Sigmoid colon (tissue), 7 donors: Measurements from ENCODE around the gene ETHE1. TPM values are rescaled to one million over a fixed set of nuclear protein-coding genes. Genes with fewer than 3 reads are reported as not detected.

Experiments used
- DNase-seq: peaks from one replicate; pipeline ENCODE4 v3.0.0-alpha.2; 2019
- H3K27ac ChIP-seq, 4 donors: fragments of 200-600 bp; sonication (generic); one replicate each; pipeline ENCODE4 v1.5.1; 2016 to 2019; ENCODE audit warnings: mild to moderate bottlenecking in 1 of 4
- H3K27me3 ChIP-seq, 3 donors: fragments of 200-600 bp; sonication (generic); one replicate each; pipeline ENCODE4 v1.5.1; 2019; ENCODE audit warnings: mild to moderate bottlenecking in 1 of 3
- H3K36me3 ChIP-seq, 4 donors: fragments of 200-600 bp; sonication (generic); one replicate each; pipeline ENCODE4 v1.5.1; 2016 to 2019
- H3K4me1 ChIP-seq, 4 donors: fragments of 200-600 bp; sonication (generic); one replicate each; pipeline ENCODE4 v1.5.1; 2017 to 2019
- H3K4me3 ChIP-seq, 4 donors: fragments of 200-600 bp; sonication (generic); one replicate each; pipeline ENCODE4 v1.5.1; 2017 to 2019; ENCODE audit warnings: mild to moderate bottlenecking in 2 of 4, moderate library complexity in 1 of 4
- H3K9me3 ChIP-seq, 4 donors: fragments of 200-600 bp in 3 of 4; sonication (generic) in 3 of 4; one replicate each; pipeline versions ENCODE4 v1.5.1 to v1.6.1; 2013 to 2019
- EP300 ChIP-seq, 4 donors: sonication (generic); formaldehyde crosslinking; IDR thresholded peaks; one replicate each; pipeline ENCODE4 v1.6.1; 2017; ENCODE audit warnings: antibody characterized with exemption in 4 of 4
- POLR2A ChIP-seq, 2 donors: fragments of 450-650 bp; IDR thresholded peaks; one replicate each; pipeline ENCODE4 v1.6.1; 2016; ENCODE audit warnings: antibody characterized with exemption in 2 of 2, mild to moderate bottlenecking in 2 of 2, moderate library complexity in 2 of 2
- POLR2AphosphoS5 ChIP-seq, 4 donors: sonication (generic); formaldehyde crosslinking; IDR thresholded peaks; one replicate each; pipeline ENCODE4 v1.6.1; 2017; ENCODE audit warnings: antibody characterized with exemption in 4 of 4
- WGBS, 2 donors: extraction: QIAGEN DNeasy Blood & Tissue Kit; methylation state at CpG; one replicate each; pipeline ENCODE4 v1.1.7; 2013; 5-methylcytosine and 5-hydroxymethylcytosine counted together
- intact Hi-C: fragments of 100-400 bp; cut with DNase I; formaldehyde crosslinking; loops from one replicate; pipeline ENCODE4 v1.15.1; 2023
- polyA plus RNA-seq, 3 donors: library from polyadenylated mRNA; stranded (reverse); fragments of 200-250 nt; gene quantifications; one replicate each; pipeline ENCODE4 v1.2.3, GENCODE V29; 2013
- total RNA-seq, 4 donors: library from RNA; depleted of rRNA; stranded (reverse); fragments of >200 nt; gene quantifications; one replicate each; pipeline ENCODE4 v1.1.0, GENCODE V29; 2016
- TF ChIP-seq, protein P1 (sequence below), 4 experiments: fragments of 450-650 bp in 3 of 4; fragments of 200-600 bp in 1 of 4; IDR thresholded peaks; one replicate each; pipeline ENCODE4 v1.5.1; 2016 to 2019; ENCODE audit warnings: antibody characterized with exemption in 4 of 4, mild to moderate bottlenecking in 3 of 4, moderate library complexity in 2 of 4
- donor health status: healthy with polysubstance abuse.
- donor health status: Bipolar disorder and iron deficiency.
- donor health status: healthy.

ETHE1 gene
- total and polyA plus RNA-seq, 7 donors, result 40.7 to 575 (median 57.9) TPM

DNA sequence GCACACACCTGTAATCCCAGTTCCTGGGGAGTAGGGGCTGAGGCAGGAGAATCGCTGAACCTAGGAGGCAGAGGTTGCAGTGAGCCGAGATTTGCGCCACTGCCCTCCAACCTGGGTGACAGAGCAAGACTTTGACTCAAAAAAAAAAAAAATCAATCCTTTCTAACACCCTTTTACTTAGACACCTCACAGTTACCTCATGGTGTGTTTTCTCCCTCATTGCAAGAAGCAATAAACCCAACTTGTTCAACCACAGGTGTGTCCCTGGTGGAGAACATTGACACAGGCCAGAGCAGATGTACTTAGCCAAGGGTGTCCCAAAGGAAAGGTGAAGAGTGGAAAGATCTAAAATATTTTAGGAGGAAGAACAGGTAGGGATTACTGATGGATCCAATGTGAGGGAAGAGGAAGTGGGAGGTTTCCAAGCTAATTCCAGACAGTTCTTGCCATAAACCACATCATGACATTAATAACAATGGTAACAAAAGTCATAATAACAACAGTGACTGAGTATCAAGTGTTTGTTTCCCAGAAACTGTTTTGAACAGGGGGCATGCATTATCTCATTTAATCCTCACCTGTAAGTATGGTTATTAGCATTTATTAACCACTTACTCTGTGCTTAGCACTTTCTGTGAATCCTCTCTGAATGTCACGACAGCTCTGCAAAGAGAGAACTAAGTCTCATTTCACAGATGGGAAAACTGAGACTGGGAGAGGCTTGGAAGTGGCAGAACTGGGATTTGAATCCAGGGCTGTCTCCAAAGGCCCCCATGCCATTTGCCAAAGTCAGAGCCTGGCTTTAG lies 58.4 kb downstream of the ETHE1 start:
- intact Hi-C loops, result no loop called here
- TF ChIP-seq POLR2AphosphoS5 (IDR thresholded peaks at IDR 0.05), result no peak
- TF ChIP-seq EP300 (IDR thresholded peaks at IDR 0.05), result no peak
- TF ChIP-seq, protein P1, sequence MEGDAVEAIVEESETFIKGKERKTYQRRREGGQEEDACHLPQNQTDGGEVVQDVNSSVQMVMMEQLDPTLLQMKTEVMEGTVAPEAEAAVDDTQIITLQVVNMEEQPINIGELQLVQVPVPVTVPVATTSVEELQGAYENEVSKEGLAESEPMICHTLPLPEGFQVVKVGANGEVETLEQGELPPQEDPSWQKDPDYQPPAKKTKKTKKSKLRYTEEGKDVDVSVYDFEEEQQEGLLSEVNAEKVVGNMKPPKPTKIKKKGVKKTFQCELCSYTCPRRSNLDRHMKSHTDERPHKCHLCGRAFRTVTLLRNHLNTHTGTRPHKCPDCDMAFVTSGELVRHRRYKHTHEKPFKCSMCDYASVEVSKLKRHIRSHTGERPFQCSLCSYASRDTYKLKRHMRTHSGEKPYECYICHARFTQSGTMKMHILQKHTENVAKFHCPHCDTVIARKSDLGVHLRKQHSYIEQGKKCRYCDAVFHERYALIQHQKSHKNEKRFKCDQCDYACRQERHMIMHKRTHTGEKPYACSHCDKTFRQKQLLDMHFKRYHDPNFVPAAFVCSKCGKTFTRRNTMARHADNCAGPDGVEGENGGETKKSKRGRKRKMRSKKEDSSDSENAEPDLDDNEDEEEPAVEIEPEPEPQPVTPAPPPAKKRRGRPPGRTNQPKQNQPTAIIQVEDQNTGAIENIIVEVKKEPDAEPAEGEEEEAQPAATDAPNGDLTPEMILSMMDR (IDR thresholded peaks at IDR 0.05), result no peak
- WGBS, 2 donors, result 59 to 79% methylated on average over 4 of the region's 4 CpGs
- Histone ChIP-seq H3K36me3 (no peaks in the 10 kb centered on the region), H3K9me3 (no peaks in the 10 kb centered on the region), H3K4me3 (no peak overlapping the region), H3K27ac (no peak overlapping the region), H3K4me1 (peaks cover 0 to 13% (median 8%) of the 10 kb centered on the region in 4 donors), H3K27me3 (no peaks in the 10 kb centered on the region)
- DNase-seq, result no peak

- H3K4me1 ChIP-seq, result peaks cover 0 to 17% (median 13%) of the 10 kb centered on the region in 4 donors
- no peak overlapping the region for H3K4me3 ChIP-seq
- intact Hi-C loops, result no loop called here
- no peaks in the 10 kb centered on the region for H3K36me3 ChIP-seq
- no peak for DNase-seq
- H3K9me3 ChIP-seq, result no peaks in the 10 kb centered on the region
- no peaks in the 10 kb centered on the region for H3K27me3 ChIP-seq
- TF ChIP-seq, protein P1 (IDR thresholded peaks at IDR 0.05), result no peak
- TF ChIP-seq POLR2AphosphoS5 (IDR thresholded peaks at IDR 0.05) (no peak), POLR2A (IDR thresholded peaks at IDR 0.05) (no peak), EP300 (IDR thresholded peaks at IDR 0.05) (no peak)
- 80 to 81% methylated on average over 4 of the region's 4 CpGs for WGBS, 2 donors
- no peak overlapping the region for H3K27ac ChIP-seq
These were observed 59.3 kb downstream of the ETHE1 start for GRCh38 chr19:43467730-43468129.

- H3K9me3 ChIP-seq, result no peaks in the 10 kb centered on the region
- DNase-seq, result no peak
- no peaks in the 10 kb centered on the region for H3K27me3 ChIP-seq
- WGBS, 2 donors, result 80 to 85% methylated on average over 6 of the region's 6 CpGs
- TF ChIP-seq EP300 (IDR thresholded peaks at IDR 0.05), result no peak
- TF ChIP-seq POLR2A (IDR thresholded peaks at IDR 0.05), result no peak
- TF ChIP-seq, protein P1 (IDR thresholded peaks at IDR 0.05), result no peak
- TF ChIP-seq POLR2AphosphoS5 (IDR thresholded peaks at IDR 0.05), result no peak
- H3K27ac ChIP-seq, result no peak overlapping the region
- H3K36me3 ChIP-seq, result no peaks in the 10 kb centered on the region
- peaks cover 0 to 18% (median 13%) of the 10 kb centered on the region in 4 donors for H3K4me1 ChIP-seq
- intact Hi-C loops, result no loop called here
- no peak overlapping the region for H3K4me3 ChIP-seq
These were observed 59.7 kb downstream of the ETHE1 start for GRCh38 chr19:43467276-43467675.

- no peaks in the 10 kb centered on the region for H3K36me3 ChIP-seq
- TF ChIP-seq POLR2AphosphoS5 (IDR thresholded peaks at IDR 0.05), result no peak
- TF ChIP-seq EP300 (IDR thresholded peaks at IDR 0.05), result no peak
- no peak for TF ChIP-seq POLR2A (IDR thresholded peaks at IDR 0.05)
- TF ChIP-seq, protein P1 (IDR thresholded peaks at IDR 0.05), result no peak
- peaks cover 0 to 18% (median 13%) of the 10 kb centered on the region in 4 donors for H3K4me1 ChIP-seq
- H3K27me3 ChIP-seq, result no peaks in the 10 kb centered on the region
- no peak overlapping the region for H3K27ac ChIP-seq
- WGBS, 2 donors, result 95 to 98% methylated on average over 1 of the region's 1 CpG
- intact Hi-C loops, result no loop called here
- no peaks in the 10 kb centered on the region for H3K9me3 ChIP-seq
- H3K4me3 ChIP-seq, result no peak overlapping the region
- no peak for DNase-seq
These were observed 60.2 kb downstream of the ETHE1 start for GRCh38 chr19:43466793-43467192.
